Neuronal stem cell (in vitro differentiated cells): ENCODE results near the gene MECP2.

Experiments
- DNase-seq: peaks from one replicate; pipeline ENCODE4 v3.0.0-alpha.2; 2013; ENCODE audit warnings: low spot score
- H2AFZ ChIP-seq: one replicate; pipeline ENCODE4 v1.6.1; 2013; ENCODE audit warnings: mild to moderate bottlenecking, low read length, inconsistent platforms
- H2AK5ac ChIP-seq: 2 replicates; pipeline ENCODE4 v1.6.1; 2013; ENCODE audit warnings: low read depth, mild to moderate bottlenecking, inconsistent platforms, low read length, moderate library complexity, mixed read lengths
- H2BK120ac ChIP-seq: 2 replicates; pipeline ENCODE4 v1.6.1; 2013; ENCODE audit warnings: low read depth, mild to moderate bottlenecking, inconsistent platforms, low read length, moderate library complexity, mixed read lengths
- H2BK12ac ChIP-seq: one replicate; pipeline ENCODE4 v1.6.1; 2013; ENCODE audit warnings: low read length, inconsistent platforms
- H2BK15ac ChIP-seq: 2 replicates; pipeline ENCODE4 v1.6.1; 2013; ENCODE audit warnings: mild to moderate bottlenecking, low read length, inconsistent platforms, mixed read lengths
- H2BK5ac ChIP-seq: one replicate; pipeline ENCODE4 v1.6.1; 2013; ENCODE audit warnings: inconsistent platforms, mild to moderate bottlenecking, low read length, moderate library complexity
- H3K14ac ChIP-seq: one replicate; pipeline ENCODE4 v1.6.1; 2013; ENCODE audit warnings: low read length, inconsistent platforms
- H3K18ac ChIP-seq: 2 replicates; pipeline ENCODE4 v1.6.1; 2013; ENCODE audit warnings: low read length, inconsistent platforms
- H3K23ac ChIP-seq: 2 replicates; pipeline ENCODE4 v1.6.1; 2013; ENCODE audit warnings: low read depth, mild to moderate bottlenecking, mixed read lengths, low read length, inconsistent platforms; ENCODE audit not compliant: poor library complexity
- H3K27ac ChIP-seq: replicated peaks from 3 replicates; pipeline ENCODE4 v1.5.1; 2013; ENCODE audit warnings: low read length, inconsistent platforms
- H3K27me3 ChIP-seq, 3 experiments: 2 replicates each; pipeline ENCODE4 v1.6.1; 2013; ENCODE audit warnings: low read length in 3 of 3, mild to moderate bottlenecking in 2 of 3, inconsistent platforms in 1 of 3, low read depth in 1 of 3, mixed read lengths in 1 of 3, moderate library complexity in 1 of 3; ENCODE audit not compliant: control insufficient read depth in 3 of 3, insufficient read depth in 3 of 3
- H3K36me3 ChIP-seq, 2 donors: replicated peaks in 1 of 2; 2 replicates each; pipeline ENCODE4 v1.6.1; 2013; ENCODE audit warnings: low read length in 2 of 2; ENCODE audit not compliant: control insufficient read depth in 2 of 2, insufficient read depth in 2 of 2
- H3K4ac ChIP-seq: 2 replicates; pipeline ENCODE4 v1.6.1; 2013; ENCODE audit warnings: inconsistent platforms, mild to moderate bottlenecking, low read length, moderate library complexity
- H3K4me1 ChIP-seq, 2 donors: 1 replicate in 1 of 2; 2 replicates in 1 of 2; pipeline ENCODE4 v1.6.1; 2013; ENCODE audit warnings: low read length in 2 of 2, low read depth in 1 of 2; ENCODE audit not compliant: control insufficient read depth in 2 of 2, insufficient read depth in 1 of 2
- H3K4me2 ChIP-seq: one replicate; pipeline ENCODE4 v1.6.1; 2013; ENCODE audit warnings: mild to moderate bottlenecking, low read length, inconsistent platforms; ENCODE audit not compliant: insufficient read depth, poor library complexity, severe bottlenecking
- H3K4me3 ChIP-seq, 2 donors: 2 replicates each; pipeline ENCODE4 v1.5.1; 2013; ENCODE audit warnings: low read length in 2 of 2, mild to moderate bottlenecking in 2 of 2, inconsistent platforms in 1 of 2, moderate library complexity in 1 of 2
- H3K79me1 ChIP-seq: one replicate; pipeline ENCODE4 v1.6.1; 2013; ENCODE audit warnings: low read depth, mild to moderate bottlenecking, inconsistent platforms, low read length, moderate library complexity
- H3K9ac ChIP-seq: one replicate; pipeline ENCODE4 v1.6.1; 2013; ENCODE audit warnings: mild to moderate bottlenecking, low read depth, low read length, inconsistent platforms; ENCODE audit not compliant: poor library complexity
- H3K9me3 ChIP-seq, 2 donors: replicated peaks in 1 of 2; 2 replicates each; pipeline versions ENCODE3 to v1.6.1; 2013; ENCODE audit warnings: low read length in 2 of 2, mild to moderate bottlenecking in 2 of 2, inconsistent platforms in 1 of 2, low read depth in 1 of 2, mixed read lengths in 1 of 2, moderate library complexity in 1 of 2; ENCODE audit not compliant: control insufficient read depth in 2 of 2, insufficient read depth in 1 of 2
- H4K8ac ChIP-seq: one replicate; pipeline ENCODE4 v1.6.1; 2013; ENCODE audit warnings: low read depth, mild to moderate bottlenecking, inconsistent platforms, low read length, moderate library complexity
- H4K91ac ChIP-seq: one replicate; pipeline ENCODE4 v1.6.1; 2013; ENCODE audit warnings: low read length, low read depth, mild to moderate bottlenecking, inconsistent platforms; ENCODE audit not compliant: poor library complexity
- WGBS, 2 donors: extraction: QIAGEN DNeasy Blood & Tissue Kit; methylation state at CpG; one replicate each; pipeline ENCODE4 v1.1.7; 2013; ENCODE audit warnings: missing lambda C conversion rate in 2 of 2, mixed read lengths in 1 of 2; ENCODE audit not compliant: insufficient read length in 2 of 2, insufficient replicate concordance in 1 of 2; ENCODE audit errors: extremely low coverage in 2 of 2; 5-methylcytosine and 5-hydroxymethylcytosine counted together

The MECP2 gene

DNA sequence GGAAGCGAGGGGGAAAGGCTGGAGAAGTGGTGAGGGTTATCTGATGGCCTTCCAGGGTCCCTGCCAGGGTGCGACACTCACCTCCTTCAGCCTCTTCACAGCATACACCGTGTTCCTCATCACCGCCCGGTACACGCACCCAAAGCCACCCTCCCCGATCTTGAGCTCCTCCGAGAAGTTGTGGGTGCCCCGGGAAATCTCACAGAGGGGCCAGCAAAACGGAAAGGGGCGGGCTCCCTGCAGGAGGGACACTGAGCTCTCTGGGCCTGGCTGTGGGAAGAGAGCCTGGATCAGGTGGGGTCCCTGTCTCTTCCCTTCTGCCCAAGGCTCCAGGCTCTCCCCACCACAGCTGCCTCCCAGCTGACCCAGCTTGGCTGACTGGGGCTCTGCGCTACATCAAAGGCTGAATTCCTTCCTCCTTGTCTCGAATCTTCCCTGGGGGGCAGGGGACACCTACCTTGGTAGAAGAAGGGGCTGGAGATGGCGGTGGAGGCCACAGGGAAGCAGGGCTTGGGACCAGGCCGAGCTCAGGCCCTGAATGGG is 78.9 kb downstream of the MECP2 start:
- no peak overlapping the region for H3K23ac ChIP-seq
- H2BK12ac ChIP-seq: no peak overlapping the region
- H3K27me3 ChIP-seq: peaks cover 0 to 39% (median 0%) of the 10 kb centered on the region in 3 experiments
- WGBS, 2 donors: no CpG with 5 or more reads among the region's 15 CpGs
- H3K79me1 ChIP-seq: peaks cover 11% of the 10 kb centered on the region
- H3K4ac ChIP-seq: no peak overlapping the region
- no peak overlapping the region for H2BK15ac ChIP-seq
- no peak overlapping the region for H2BK120ac ChIP-seq
- no peak overlapping the region for H4K91ac ChIP-seq
- peaks cover 0 to 33% of the 10 kb centered on the region in 2 donors for H3K36me3 ChIP-seq
- peaks cover 7 to 16% of the 10 kb centered on the region in 2 donors for H3K4me1 ChIP-seq
- H2AK5ac ChIP-seq: no peak overlapping the region
- no peak overlapping the region for H3K14ac ChIP-seq
- H3K4me2 ChIP-seq: peak overlapping the region; percentile 54
- peak overlapping the region; percentile 39 for H2BK5ac ChIP-seq
- peak overlapping the region; percentile 66 for H2AFZ ChIP-seq
- no peak overlapping the region for H3K27ac ChIP-seq
- no peak overlapping the region for H4K8ac ChIP-seq
- no peak for DNase-seq
- peak overlapping the region in 1 of 2 donors; percentile 59 for H3K4me3 ChIP-seq
- no peaks in the 10 kb centered on the region for H3K9me3 ChIP-seq
- H3K18ac ChIP-seq: no peak overlapping the region
- peak overlapping the region; percentile 84 for H3K9ac ChIP-seq

GRCh38 chrX:154017766-154018517 is 79.6 kb downstream of the MECP2 start:
- H3K27me3 ChIP-seq: peaks cover 0 to 33% (median 0%) of the 10 kb centered on the region in 3 experiments
- H3K79me1 ChIP-seq: peaks cover 11% of the 10 kb centered on the region
- H2BK12ac ChIP-seq: no peak overlapping the region
- H3K4me2 ChIP-seq: no peak overlapping the region
- H3K36me3 ChIP-seq: peaks cover 0 to 38% of the 10 kb centered on the region in 2 donors
- H2BK15ac ChIP-seq: no peak overlapping the region
- no peak overlapping the region for H3K4me3 ChIP-seq
- no peak overlapping the region for H3K27ac ChIP-seq
- no peaks in the 10 kb centered on the region for H3K9me3 ChIP-seq
- no peak overlapping the region for H3K23ac ChIP-seq
- no CpG with 5 or more reads among the region's 26 CpGs for WGBS, 2 donors
- H2BK120ac ChIP-seq: no peak overlapping the region
- no peak overlapping the region for H3K14ac ChIP-seq
- no peak overlapping the region for H3K18ac ChIP-seq
- peaks cover 7 to 14% of the 10 kb centered on the region in 2 donors for H3K4me1 ChIP-seq
- H4K91ac ChIP-seq: no peak overlapping the region
- H2BK5ac ChIP-seq: peak overlapping the region; percentile 39
- H2AFZ ChIP-seq: no peak overlapping the region
- H2AK5ac ChIP-seq: no peak overlapping the region
- H4K8ac ChIP-seq: no peak overlapping the region
- DNase-seq: no peak
- no peak overlapping the region for H3K9ac ChIP-seq
- no peak overlapping the region for H3K4ac ChIP-seq

DNA sequence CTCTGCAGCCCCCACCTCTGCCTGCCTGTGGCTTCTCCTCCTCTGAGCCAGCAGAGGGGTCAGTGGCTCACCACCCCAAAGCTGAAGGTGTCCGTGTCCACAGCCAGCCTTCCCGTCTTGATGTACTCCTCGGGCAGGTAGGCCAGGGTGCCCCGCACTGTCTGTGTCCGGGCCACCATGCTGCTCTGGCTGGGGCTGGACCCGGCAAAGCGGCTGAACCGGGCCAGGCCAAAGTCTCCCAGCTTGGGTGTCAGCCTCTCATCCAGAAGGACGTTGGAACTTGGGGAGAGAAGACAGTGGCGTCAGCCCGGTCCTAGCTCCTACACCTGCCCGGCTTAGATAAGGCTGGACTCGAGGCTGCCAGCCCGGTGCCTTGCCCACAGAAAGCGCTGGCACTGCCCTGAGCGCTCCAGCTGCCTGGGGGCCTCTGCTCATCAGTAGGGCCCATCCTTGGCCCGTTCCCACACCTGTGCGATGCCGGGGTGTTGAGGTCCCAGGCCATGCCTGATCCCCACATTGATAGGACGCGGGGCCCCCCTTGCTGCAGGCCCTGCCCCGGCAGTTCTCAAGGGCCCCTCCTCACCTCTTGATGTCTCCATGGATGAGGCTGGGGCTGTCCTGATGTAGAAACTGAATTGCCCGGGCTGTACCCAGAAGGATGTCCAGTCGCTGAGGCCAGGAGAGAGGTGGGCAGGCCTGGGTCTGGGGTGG is 81.0 kb downstream of the MECP2 start:
- Histone ChIP-seq H2BK12ac (no peak overlapping the region), H3K4ac (no peak overlapping the region), H3K27ac (no peak overlapping the region), H3K4me2 (no peak overlapping the region), H3K9ac (no peak overlapping the region), H3K23ac (no peak overlapping the region), H4K91ac (no peak overlapping the region), H3K36me3 (peaks cover 2 to 51% of the 10 kb centered on the region in 2 donors), H2BK120ac (no peak overlapping the region), H2BK5ac (no peak overlapping the region), H2AK5ac (no peak overlapping the region), H3K4me3 (no peak overlapping the region), H3K14ac (no peak overlapping the region), H2BK15ac (no peak overlapping the region), H3K4me1 (peaks cover 4 to 9% of the 10 kb centered on the region in 2 donors), H3K18ac (no peak overlapping the region), H2AFZ (no peak overlapping the region), H4K8ac (no peak overlapping the region), H3K27me3 (peaks cover 0 to 24% (median 0%) of the 10 kb centered on the region in 3 experiments), H3K9me3 (no peaks in the 10 kb centered on the region), H3K79me1 (peaks cover 9% of the 10 kb centered on the region)
- no peak for DNase-seq
- whole genome bisulfite sequencing, 2 donors: no CpG with 5 or more reads among the region's 24 CpGs
